GM18502 (cell line): ENCODE measurements around the gene ZNF841.
"Not testable (repeated sequence)": the region's sequence is repeated elsewhere in the genome, so short reads cannot be mapped to it uniquely, and the experiment has no call there.

Experiments
- ATAC-seq: cut with Tn5 transposase; IDR thresholded peaks from one replicate; pipeline ENCODE4 v1.9.1; 2021; ENCODE audit warnings: mild to moderate bottlenecking; ENCODE audit not compliant: unreplicated experiment, poor library complexity

The ZNF841 gene

GRCh38 chr19:52095172-52096014 lies at the start of gene ZNF841:
ZNF841 (minus strand) TSS chr19:52095765; CDS start chr19:52084801, 10,964 bp downstream.
- peak; percentile 97 for ATAC-seq

GRCh38 chr19:52142001-52142595 lies 46.5 kb upstream of the ZNF841 start:
- ATAC-seq: no peak

DNA sequence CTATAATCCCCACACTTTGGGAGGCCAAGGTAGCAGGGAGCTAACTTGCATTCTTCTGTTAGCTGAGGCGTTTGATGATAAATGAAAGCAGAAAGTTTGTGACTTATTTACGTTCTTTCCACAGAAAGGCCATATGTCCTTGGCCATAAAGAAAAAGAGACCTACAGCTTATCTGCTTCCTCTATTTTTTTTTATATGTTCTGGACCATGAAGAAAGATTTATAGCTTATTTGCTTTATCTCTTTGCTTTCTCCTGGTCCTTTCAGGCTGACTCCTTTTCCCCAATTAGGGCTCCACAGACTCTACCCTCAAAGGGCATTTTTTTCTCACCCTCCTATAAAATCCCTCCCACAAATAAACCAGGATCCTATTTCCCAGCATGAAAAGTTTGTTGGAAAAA lies 45.6 kb upstream of the ZNF841 start:
- no peak for ATAC-seq

DNA sequence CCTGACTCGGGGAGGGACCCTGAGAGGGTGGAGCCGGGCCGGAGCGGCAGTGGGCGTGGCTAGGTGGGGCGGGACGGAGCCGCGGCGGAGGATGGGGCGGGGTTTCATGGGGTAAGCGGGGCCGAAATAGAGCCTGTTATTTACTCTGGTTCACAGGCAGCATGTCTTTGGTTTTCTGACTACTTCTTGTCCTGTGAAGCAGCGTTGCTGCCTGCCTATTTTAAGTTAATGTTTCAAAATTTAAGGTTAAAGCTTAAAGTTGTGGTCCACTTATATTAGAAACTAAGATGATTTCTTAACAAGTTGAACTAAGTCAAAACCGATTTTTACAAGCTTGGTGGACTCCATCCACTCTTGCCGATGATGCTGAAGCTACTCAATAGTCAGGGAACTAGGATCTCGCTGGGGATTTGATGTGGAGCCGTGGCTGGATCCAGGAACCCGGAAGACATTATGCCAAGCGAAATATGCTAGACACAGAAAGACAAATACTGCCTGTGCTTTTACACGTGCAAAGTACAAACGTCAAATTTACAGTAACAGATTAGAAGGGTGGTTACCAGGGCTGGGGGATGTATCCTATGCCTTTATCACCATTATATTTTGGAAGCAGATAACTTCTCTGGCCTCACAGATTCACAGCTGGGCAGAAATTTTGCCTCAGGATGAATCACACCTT lies 44.6 kb upstream of the ZNF841 start:
- ATAC-seq: peak; percentile 93

GRCh38 chr19:52139252-52140031 lies 43.9 kb upstream of the ZNF841 start, which contains the start of gene ZNF616:
ZNF616 (minus strand) TSS chr19:52139938; CDS start chr19:52130512, 9,426 bp downstream.
- ATAC-seq: peak; percentile 64

- no peak for ATAC-seq
Observed at GRCh38 chr19:52138983-52139251, 43.4 kb upstream of the ZNF841 start.

DNA sequence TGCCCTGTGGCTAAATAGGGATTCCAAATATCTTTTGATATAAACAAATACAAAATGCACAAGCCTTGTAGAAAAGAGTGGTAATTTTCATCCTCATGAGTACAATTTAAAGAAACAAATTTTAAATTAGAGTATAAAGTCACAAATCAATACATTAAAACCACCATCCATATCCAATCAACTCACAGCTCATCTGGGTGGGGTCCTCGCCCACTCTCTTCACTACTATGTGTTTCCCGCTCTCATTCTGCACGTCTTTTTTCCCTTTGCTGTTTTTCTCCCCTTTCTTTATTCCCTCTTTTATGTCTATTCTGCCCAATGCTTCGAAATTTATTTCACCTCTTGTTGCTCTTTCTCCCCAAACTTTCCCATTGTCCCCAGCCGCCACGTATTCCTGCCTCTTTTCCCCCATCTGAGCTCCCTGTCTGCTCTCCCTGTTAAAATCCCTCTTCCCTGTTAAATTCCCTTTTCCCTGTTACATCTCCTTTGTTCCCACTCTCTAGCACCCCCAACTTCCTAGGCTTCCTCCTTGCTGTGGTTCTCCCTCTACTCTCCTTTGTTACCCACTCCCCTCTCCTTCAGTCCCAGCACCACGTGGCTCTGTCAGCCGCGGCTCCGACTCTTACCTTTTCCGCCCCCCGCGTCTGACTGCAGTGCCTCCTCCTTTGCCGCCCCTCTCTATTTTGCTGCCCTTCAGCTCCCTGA lies 42.9 kb upstream of the ZNF841 start:
- ATAC-seq: no peak

DNA sequence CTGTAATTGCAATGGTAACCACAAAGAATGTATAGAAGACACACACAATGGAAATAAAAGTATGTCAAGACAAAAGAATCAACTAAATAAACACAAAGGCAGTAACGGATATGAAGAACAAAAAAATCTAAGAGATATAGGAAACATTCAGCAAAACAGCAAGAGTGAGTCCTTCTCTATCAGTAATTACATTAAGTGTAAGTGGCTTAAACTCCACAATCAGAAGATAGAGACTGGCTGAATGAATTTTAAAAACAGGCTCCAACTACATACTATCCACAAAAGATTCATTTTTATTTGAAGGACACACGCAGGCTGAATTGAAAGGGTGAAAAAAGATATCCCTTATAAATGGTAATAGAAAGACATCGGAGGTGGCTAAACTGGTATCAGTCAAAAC lies 24.7 kb upstream of the ZNF841 start:
- no peak for ATAC-seq

DNA sequence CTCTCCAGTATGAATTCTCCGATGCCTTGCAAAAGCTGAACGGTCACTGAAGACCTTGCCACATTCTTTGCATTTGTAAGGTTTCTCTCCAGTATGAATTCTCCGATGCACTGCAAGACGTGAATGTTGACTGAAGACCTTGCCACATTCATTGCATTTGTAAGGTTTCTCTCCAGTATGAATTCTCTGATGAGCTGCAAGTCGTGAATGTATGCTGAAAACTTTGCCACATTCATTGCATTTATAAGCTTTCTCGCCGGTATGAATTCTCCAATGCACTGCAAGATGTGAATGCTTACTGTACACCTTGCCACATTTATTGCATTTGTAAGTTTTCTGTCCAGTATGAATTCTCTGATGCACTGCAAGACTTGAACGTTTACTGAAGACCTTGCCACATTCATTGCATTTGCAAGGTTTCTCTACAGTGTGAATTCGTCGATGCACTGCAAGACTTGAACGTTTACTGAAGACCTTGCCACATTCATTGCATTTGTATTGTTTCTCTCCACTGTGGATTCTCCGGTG lies 20.0 kb upstream of the ZNF841 start:
- ATAC-seq: no peak

- ATAC-seq: no peak
Observed at GRCh38 chr19:52114691-52115090, 19.1 kb upstream of the ZNF841 start.

DNA sequence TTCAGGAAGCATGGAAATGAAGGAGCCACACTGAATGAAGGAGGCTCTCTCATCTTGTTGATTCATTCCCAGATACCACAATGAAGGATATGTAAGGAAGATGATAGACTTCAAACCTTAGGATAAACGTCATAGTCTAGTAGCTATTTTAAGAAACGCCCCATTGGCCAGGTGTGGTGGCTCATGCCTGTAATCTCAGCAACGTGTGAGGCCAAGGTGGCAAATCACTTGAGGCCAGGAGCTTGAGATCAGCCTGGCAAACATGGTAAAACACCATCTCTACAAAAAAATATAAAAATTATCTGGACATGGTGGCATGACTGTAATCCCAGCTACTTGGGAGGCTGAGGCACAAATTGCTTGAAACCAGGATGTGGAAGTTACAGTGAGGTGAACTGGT lies 17.1 kb upstream of the ZNF841 start:
- no peak for ATAC-seq

DNA sequence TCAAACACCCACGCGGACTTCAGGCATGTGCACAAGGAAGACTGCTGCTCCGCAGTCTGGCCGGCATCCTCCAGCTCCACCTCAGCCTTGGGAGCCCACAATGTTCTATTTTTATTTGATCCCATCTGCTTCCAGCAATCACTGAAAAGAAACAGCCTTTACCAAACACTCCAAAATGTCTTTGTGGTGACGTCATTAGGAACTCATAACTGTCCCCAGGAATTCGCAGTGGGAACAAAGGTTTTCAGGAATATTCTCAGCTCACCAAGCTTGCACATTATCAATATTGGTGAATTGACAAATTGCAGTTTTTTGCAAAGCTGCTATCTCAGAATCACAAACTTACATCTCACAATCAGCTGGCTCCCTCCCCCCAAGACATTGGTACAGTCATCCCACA lies 15.2 kb upstream of the ZNF841 start:
- ATAC-seq: no peak

DNA sequence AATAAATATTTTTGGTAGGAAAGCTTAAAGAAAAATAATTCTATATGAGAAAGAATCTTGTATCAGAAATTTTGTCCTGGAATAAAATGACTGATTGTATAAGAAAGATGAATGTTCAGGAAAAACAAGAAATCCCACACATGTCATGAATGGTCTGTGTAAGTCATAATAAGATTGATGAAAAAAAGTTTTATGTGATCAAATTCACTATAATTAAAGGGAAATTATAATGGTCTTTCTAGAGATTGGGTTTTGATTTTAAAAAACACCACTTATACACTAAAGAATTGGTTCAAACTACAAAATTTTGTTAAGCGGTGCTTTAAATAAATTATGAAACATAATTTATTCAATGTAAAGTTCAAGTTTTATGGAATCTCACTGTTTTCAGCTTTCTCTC lies 7.2 kb upstream of the ZNF841 start:
- ATAC-seq: no peak

DNA sequence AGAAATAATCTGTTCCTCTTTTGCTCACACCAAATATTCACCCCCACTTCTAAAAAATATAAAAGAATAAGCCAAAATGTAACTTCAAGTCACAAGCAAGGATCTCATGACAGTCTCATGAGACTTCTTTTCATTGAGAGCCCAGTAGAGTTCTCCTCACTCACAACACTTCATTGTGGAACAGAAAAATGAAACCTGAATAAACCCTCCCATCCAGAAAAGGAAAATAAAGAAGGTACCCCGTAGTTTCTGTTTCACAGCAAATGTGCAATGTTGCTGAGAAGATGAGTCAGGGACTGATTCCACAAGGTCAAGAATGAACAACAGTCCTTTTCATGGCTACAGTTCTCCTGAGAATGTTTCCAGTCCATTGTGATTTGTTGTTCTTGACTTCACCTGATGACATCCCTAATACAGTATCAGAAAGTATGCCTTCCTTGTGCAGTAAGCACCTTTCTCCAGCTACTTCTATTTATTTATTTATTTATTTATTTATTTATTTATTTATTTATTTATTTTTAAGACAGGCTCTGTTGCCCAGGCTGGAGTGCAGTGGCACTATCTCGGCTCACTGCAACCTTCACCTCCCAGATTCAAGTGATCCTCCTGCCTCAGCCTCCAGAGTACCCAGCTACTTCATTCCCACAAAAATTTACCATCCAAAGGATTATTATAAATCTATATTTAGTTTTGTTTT lies 6.4 kb upstream of the ZNF841 start:
- ATAC-seq: no peak

DNA sequence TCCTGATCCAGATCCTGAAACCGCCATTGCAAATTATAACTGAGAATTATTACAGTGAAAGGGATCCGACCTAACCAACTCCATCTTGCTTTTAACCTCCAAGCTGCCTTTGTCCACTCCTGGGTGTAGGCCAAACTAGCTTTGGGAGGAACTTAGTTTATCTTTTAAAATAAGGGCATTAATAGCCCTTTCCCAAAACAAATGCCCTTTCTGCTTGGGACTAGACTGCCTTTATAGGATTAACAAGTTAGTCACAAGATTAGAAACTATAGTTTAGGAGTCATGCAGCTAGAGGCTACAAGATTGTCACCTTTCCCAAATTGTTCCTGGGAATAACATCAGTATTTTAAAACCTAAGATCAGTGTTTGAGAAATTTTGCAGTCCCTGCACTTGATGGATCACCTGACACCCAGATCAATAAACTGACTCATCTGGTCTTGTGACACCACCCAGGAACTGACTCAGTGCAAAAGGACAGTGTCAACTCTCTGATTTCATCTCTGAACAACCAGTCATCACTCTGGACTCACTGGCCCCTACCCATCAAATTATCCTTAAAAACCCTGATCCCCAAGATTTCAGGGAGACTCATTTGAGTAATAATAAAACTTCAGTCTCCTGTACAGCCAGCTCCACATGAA lies 4.1 kb upstream of the ZNF841 start:
- ATAC-seq: no peak

DNA sequence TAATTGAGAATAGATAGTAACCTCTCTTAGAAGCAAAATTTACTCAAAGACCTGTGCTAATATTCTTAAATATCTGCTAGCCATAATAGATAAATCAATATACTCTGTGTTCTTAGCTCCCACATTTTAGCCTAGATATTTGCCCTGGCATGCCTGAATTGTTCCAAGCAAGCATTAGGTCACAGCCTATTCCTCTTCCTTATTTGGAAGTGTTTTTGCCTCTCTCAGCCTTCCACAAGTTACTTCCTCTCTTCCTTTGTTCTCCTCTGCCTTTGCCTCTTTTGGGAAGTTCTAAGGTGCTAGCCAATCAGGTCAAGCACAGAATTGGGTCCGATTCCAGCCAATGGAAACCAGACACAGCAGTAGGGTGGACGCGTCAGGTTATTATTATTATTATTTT lies 851 bp upstream of the ZNF841 start:
- not testable (repeated sequence) for ATAC-seq

DNA sequence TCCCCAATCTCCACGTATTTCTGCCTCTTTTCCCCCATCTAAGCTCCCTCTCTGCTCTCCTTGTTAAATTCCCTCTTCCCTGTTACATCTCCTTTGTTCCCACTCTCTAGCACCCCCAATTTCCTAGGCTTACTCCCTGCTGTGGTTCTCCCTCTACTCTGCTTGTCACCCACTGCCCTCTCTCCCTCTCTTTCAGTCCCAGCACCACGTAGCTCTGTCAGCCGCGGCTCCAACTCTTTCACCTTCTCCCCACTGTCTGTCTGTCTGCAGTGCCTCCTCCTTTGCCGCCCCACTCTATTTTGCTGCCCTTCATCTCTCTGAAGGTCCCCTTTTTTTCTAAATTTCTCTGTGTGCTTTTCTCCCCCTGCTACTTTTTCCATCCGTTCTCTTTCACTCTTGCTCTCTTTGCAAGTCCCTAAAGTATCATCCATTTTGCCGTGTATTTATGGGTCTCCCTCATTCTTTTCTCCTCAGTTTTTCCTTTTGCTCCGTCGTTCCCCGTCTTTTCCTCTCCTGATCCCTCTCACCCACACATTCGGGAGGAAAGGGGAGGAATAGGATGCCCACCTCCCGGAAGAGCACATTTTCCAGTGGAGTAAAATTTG lies 937 bp downstream of the ZNF841 start:
- ATAC-seq: no peak

DNA sequence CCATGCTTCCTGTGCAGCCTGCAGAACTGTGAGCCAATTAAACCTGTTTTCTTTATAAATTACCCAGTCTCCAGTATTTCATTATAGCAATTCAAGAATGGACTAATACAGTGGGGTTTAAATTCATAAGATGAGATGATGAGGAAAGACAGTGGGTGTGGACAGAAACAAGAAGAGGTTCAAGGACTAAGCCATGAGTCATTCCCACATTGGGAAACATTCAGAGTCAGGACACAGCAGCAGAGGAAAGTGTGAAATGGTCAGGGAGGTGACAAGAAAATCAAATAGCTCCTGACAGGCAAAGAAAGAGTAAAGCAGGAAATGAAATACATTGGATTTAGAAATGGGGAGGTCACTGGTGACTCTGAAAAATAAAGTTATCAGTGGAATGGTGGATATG lies 9.1 kb downstream of the ZNF841 start:
- no peak for ATAC-seq
